Thoracic aorta (tissue), 2 donors: ENCODE results near the gene NOX3. TPM values are rescaled to one million over a fixed set of nuclear protein-coding genes. Genes with fewer than 3 reads are reported as not detected.

Experiments used
- ATAC-seq: fragments of 150-250 bp; one replicate; pipeline ENCODE4 v1.8.0; 2017; ENCODE audit warnings: low read depth; ENCODE audit not compliant: insufficient number of reproducible peaks, low FRiP score
- DNase-seq: peaks from one replicate; pipeline ENCODE4 v3.0.0-alpha.2; 2020; ENCODE audit warnings: low spot score
- H3K27ac ChIP-seq, 2 donors: fragments of 200-600 bp; sonication (generic); 1 replicate in 1 of 2; 2 replicates in 1 of 2; pipeline ENCODE4 v1.5.1; 2016; ENCODE audit warnings: mild to moderate bottlenecking in 2 of 2, moderate library complexity in 2 of 2
- H3K27me3 ChIP-seq: fragments of 200-600 bp; sonication (generic); replicated peaks from 2 replicates; pipeline ENCODE4 v1.6.0; 2016; ENCODE audit warnings: mild to moderate bottlenecking; ENCODE audit not compliant: insufficient read depth
- H3K36me3 ChIP-seq: fragments of 200-600 bp; sonication (generic); one replicate; pipeline ENCODE4 v1.5.1; 2016
- H3K4me1 ChIP-seq, 2 donors: fragments of 200-600 bp; sonication (generic); 1 replicate in 1 of 2; 2 replicates in 1 of 2; pipeline versions ENCODE4 v1.5.1 to v1.6.0; 2016; ENCODE audit warnings: low read depth in 2 of 2, mild to moderate bottlenecking in 1 of 2; ENCODE audit not compliant: control insufficient read depth in 1 of 2
- H3K4me3 ChIP-seq: fragments of 200-600 bp; sonication (generic); 2 replicates; pipeline ENCODE4 v1.5.1; 2016; ENCODE audit warnings: mild to moderate bottlenecking
- H3K9me3 ChIP-seq: fragments of 200-600 bp; sonication (generic); 2 replicates; pipeline ENCODE4 v1.5.1; 2016
- total RNA-seq, 2 donors: library from RNA; depleted of rRNA; stranded (reverse); fragments of >200 nt; gene quantifications; one replicate each; pipeline versions ENCODE4 v1.1.0 to v1.2.3, GENCODE V29; 2016
- TF ChIP-seq, protein P1 (sequence below): fragments of 200-600 bp; sonication (generic); IDR thresholded peaks from one replicate; pipeline ENCODE4 v1.5.1; 2019; ENCODE audit warnings: antibody characterized with exemption

The NOX3 gene
- total RNA-seq, 2 donors from 2014 or later: not detected

DNA sequence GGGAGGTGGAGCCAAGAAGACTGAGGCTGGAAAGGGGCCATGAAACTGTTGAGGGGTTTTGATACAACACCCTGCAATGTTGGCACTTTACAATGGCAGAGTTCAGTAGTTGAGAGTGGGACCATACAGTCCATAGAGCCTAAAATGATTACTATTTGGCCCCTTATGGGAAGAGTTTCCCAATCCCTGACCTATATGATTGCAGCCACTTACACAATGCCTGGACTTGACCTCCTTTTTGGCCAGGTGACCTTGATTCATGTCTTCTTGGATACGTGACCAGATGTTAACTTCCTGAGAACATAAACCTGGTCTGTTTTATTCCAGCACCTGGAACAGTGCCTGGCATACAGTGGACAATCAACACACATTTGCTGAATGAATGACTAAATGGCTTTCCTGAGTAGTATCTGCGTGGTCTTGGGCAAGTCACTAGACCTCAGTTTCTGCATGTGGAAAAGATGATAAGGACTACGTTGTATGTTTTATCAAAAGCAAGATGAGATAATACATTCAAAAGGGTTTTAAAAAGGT, 58.4 kb downstream of the NOX3 start:
- no peaks in the 10 kb centered on the region for H3K36me3 ChIP-seq
- H3K27me3 ChIP-seq: no peaks in the 10 kb centered on the region
- no peaks in the 10 kb centered on the region for H3K4me1 ChIP-seq
- DNase-seq (no peak), ATAC-seq (no peak)
- H3K27ac ChIP-seq: no peak overlapping the region
- TF ChIP-seq, protein P1, sequence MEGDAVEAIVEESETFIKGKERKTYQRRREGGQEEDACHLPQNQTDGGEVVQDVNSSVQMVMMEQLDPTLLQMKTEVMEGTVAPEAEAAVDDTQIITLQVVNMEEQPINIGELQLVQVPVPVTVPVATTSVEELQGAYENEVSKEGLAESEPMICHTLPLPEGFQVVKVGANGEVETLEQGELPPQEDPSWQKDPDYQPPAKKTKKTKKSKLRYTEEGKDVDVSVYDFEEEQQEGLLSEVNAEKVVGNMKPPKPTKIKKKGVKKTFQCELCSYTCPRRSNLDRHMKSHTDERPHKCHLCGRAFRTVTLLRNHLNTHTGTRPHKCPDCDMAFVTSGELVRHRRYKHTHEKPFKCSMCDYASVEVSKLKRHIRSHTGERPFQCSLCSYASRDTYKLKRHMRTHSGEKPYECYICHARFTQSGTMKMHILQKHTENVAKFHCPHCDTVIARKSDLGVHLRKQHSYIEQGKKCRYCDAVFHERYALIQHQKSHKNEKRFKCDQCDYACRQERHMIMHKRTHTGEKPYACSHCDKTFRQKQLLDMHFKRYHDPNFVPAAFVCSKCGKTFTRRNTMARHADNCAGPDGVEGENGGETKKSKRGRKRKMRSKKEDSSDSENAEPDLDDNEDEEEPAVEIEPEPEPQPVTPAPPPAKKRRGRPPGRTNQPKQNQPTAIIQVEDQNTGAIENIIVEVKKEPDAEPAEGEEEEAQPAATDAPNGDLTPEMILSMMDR: no peak
- no peak overlapping the region for H3K4me3 ChIP-seq
- H3K9me3 ChIP-seq: no peaks in the 10 kb centered on the region

DNA sequence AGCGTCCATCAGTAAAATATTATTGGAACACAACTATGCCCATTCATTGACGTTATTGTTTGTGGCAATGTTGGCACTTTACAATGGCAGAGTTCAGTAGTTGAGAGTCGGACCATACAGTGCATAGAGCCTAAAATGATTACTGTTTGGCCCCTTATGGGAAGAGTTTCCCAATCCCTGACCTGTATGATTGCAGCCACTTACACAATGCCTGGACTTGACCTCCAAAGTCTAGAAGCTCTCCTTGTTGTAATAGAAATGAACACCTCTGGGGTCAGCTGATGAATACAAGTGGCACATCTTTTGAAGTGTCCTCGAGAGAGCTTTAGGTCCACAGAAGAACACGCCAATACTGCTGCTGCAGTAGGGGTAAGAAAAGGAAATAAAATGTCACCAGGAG, 59.0 kb downstream of the NOX3 start:
- Histone ChIP-seq H3K27ac (no peak overlapping the region), H3K4me1 (no peaks in the 10 kb centered on the region), H3K4me3 (no peak overlapping the region), H3K36me3 (no peaks in the 10 kb centered on the region), H3K9me3 (no peaks in the 10 kb centered on the region), H3K27me3 (no peaks in the 10 kb centered on the region)
- ATAC-seq: no peak
- TF ChIP-seq, protein P1: no peak
- no peak for DNase-seq

DNA sequence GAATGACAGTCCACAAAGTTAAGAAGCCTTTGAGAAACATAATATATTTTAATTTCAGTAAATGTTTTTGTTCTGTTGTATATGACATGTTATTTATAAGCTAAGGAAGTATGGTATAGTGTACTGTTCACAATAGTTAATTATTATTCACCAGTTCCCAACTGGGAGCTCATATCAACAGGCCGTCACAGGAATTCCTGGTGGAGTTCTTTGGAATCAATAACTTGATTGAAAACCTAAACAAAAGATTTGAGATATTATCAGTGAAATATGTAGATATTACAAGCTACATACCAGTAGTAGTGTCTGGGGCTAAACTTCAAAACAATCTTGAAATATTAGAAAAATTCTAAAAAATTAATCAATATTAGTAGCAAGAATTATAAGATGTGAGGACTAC, 60.3 kb downstream of the NOX3 start:
- Histone ChIP-seq H3K27ac (no peak overlapping the region), H3K9me3 (no peaks in the 10 kb centered on the region), H3K4me1 (no peaks in the 10 kb centered on the region), H3K27me3 (no peaks in the 10 kb centered on the region), H3K4me3 (no peak overlapping the region), H3K36me3 (no peaks in the 10 kb centered on the region)
- TF ChIP-seq, protein P1: no peak
- DNase-seq (no peak), ATAC-seq (no peak)

DNA sequence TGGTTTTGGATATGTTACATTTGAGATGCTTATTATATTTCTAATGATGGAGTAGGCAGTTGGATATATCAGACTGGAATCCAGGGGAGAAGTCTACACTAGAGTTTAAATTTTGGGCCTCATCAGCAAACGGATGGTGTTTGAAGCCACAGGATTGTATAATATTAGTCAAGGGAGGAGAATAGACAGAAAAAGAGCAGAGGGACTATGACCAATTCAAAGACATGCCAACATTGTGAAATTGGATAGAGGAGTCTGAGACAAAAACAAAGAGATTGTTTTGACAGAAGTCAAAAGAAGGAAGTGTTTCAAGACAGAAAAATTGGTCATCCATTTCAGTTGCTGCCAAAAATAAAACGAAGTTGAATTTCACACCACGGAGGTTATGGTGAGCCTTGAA, 66.5 kb downstream of the NOX3 start:
- TF ChIP-seq, protein P1: no peak
- Histone ChIP-seq H3K36me3 (no peaks in the 10 kb centered on the region), H3K4me1 (no peaks in the 10 kb centered on the region), H3K27ac (no peak overlapping the region), H3K9me3 (no peaks in the 10 kb centered on the region), H3K4me3 (no peak overlapping the region), H3K27me3 (no peaks in the 10 kb centered on the region)
- ATAC-seq (no peak), DNase-seq (no peak)

DNA sequence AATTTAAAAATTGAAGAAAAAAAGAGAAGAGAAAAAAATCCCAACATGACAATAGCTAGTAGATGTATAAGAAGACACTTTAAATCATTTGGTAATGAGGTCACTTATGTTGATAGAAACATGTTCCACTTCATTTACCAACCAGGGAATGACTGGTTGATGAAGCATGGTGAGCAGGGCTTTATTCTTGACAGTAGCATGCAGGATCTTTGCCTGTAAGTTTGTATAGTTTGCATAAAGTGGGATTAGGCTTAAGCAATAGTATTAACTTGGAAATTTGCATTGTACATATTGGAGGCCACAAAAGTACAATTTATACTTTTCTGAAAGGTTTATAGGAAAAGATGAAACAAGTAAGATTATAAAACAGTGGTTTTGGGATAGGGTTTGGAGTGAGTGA, 67.0 kb downstream of the NOX3 start:
- ATAC-seq: no peak
- Histone ChIP-seq H3K4me3 (no peak overlapping the region), H3K27ac (no peak overlapping the region), H3K36me3 (no peaks in the 10 kb centered on the region), H3K9me3 (no peaks in the 10 kb centered on the region), H3K27me3 (no peaks in the 10 kb centered on the region), H3K4me1 (no peaks in the 10 kb centered on the region)
- TF ChIP-seq, protein P1: no peak
- DNase-seq: no peak
